ENCODE measurements around the gene DDX4.
A peak's percentile ranks its signal among the peaks of the same experiment; 100 is the strongest.

Gene DDX4

GRCh38 chr5:55823151-55823796 is 85.4 kb downstream of the DDX4 start:
- DNase-seq (ENCODE audit: low read depth) = no peak

GRCh38 chr5:55829956-55830355 is 92.1 kb downstream of the DDX4 start:
- DNase-seq (ENCODE audit: low read depth) = no peak

- DNase-seq (ENCODE audit: low read depth) = no peak
These were observed 94.6 kb downstream of the DDX4 start for GRCh38 chr5:55832446-55832845.

- DNase-seq (ENCODE audit: low read depth) = no peak
These were observed 98.3 kb downstream of the DDX4 start for GRCh38 chr5:55836191-55836590.

- no peak for DNase-seq (ENCODE audit: low read depth)
These were observed 104.1 kb downstream of the DDX4 start for GRCh38 chr5:55841976-55842375.

- no peak for DNase-seq (ENCODE audit: low read depth)
These were observed 110.0 kb downstream of the DDX4 start for GRCh38 chr5:55847837-55848236.

- DNase-seq (ENCODE audit: low read depth) = no peak
These were observed 110.9 kb downstream of the DDX4 start for GRCh38 chr5:55848783-55849182.

GRCh38 chr5:55850839-55851674 is 113.2 kb downstream of the DDX4 start, which contains the start of gene IL31RA:
Gene IL31RA (plus strand): TSS chr5:55851357. CDS start chr5:55851571, 214 bp downstream.
- DNase-seq (ENCODE audit: low read depth) = peak; percentile 50

- no peak for DNase-seq (ENCODE audit: low read depth)
These were observed 113.8 kb downstream of the DDX4 start for GRCh38 chr5:55851675-55851979.

GRCh38 chr5:55852503-55852902 is 114.6 kb downstream of the DDX4 start:
- no peak for DNase-seq (ENCODE audit: low read depth)

- DNase-seq (ENCODE audit: low read depth) = no peak
These were observed 115.3 kb downstream of the DDX4 start for GRCh38 chr5:55853041-55853670.

GRCh38 chr5:55853818-55854217 is 116.0 kb downstream of the DDX4 start:
- peak; percentile 38 for DNase-seq (ENCODE audit: low read depth)

- DNase-seq (ENCODE audit: low read depth) = no peak
These were observed 117.6 kb downstream of the DDX4 start for GRCh38 chr5:55855509-55855908.

- no peak for DNase-seq (ENCODE audit: low read depth)
These were observed 118.8 kb downstream of the DDX4 start for GRCh38 chr5:55856516-55857246.

- no peak for DNase-seq (ENCODE audit: low read depth)
These were observed 119.4 kb downstream of the DDX4 start for GRCh38 chr5:55857247-55857640.

- DNase-seq (ENCODE audit: low read depth) = no peak
These were observed 120.2 kb downstream of the DDX4 start for GRCh38 chr5:55858104-55858503.

- no peak for DNase-seq (ENCODE audit: low read depth)
These were observed 122.4 kb downstream of the DDX4 start for GRCh38 chr5:55860288-55860687.

- no peak for DNase-seq (ENCODE audit: low read depth)
These were observed 122.8 kb downstream of the DDX4 start for GRCh38 chr5:55860709-55861108.

- DNase-seq (ENCODE audit: low read depth) = no peak
These were observed 127.0 kb downstream of the DDX4 start for GRCh38 chr5:55864606-55865541.

- no peak for DNase-seq (ENCODE audit: low read depth)
These were observed 128.0 kb downstream of the DDX4 start for GRCh38 chr5:55865831-55866230.

GRCh38 chr5:55866485-55866884 is 128.6 kb downstream of the DDX4 start:
- no peak for DNase-seq (ENCODE audit: low read depth)
